SK-N-SH (cell line): Measurements from ENCODE around the gene GLS. TPM values are rescaled to one million over a fixed set of nuclear protein-coding genes. Genes with fewer than 3 reads are reported as not detected.
"Not testable (repeated sequence)": the region's sequence is repeated elsewhere in the genome, so short reads cannot be mapped to it uniquely, and the experiment has no call there.

Experiments
- CTCF ChIA-PET: fragments of 300-600, 350-600 bp; formaldehyde crosslinking; extraction: SDS; loops from one replicate; lab custom pipeline; 2021; lab: Yijun Ruan, JAX
- POLR2A ChIA-PET: fragments of 350-600 bp; sonication (Branson Sonifier 250); formaldehyde crosslinking; extraction: SDS; loops from one replicate; lab custom pipeline; 2020; ENCODE audit warnings: antibody characterized with exemption, inconsistent platforms; lab: Yijun Ruan, JAX
- DNase-seq: peaks from one replicate; pipeline ENCODE4 v3.0.0; 2012
- H2AFZ ChIP-seq: fragments of 200-600 bp; sonication (generic); 2 replicates; pipeline ENCODE4 v1.8.1; 2016; ENCODE audit warnings: antibody characterized with exemption, mild to moderate bottlenecking, low read depth
- H3F3A ChIP-seq: fragments of 200-600 bp; sonication (generic); replicated peaks from 2 replicates; pipeline ENCODE3; 2016; ENCODE audit warnings: antibody characterized with exemption, mild to moderate bottlenecking; ENCODE audit not compliant: insufficient read depth
- H3K27ac ChIP-seq, 2 experiments: fragments of 200-500 bp in 1 of 2; fragments of 200-600 bp in 1 of 2; sonication (Bioruptor generic) in 1 of 2; sonication (generic), shearing (Covaris generic) in 1 of 2; 2 replicates each; pipeline versions ENCODE4 v1.5.1 to v1.6.1; 2014 to 2016; ENCODE audit warnings: low read depth in 2 of 2, inconsistent platforms in 1 of 2, low read length in 1 of 2, mild to moderate bottlenecking in 1 of 2, mixed read lengths in 1 of 2
- H3K27me3 ChIP-seq: fragments of 200-600 bp; sonication (generic), shearing (Covaris generic); 2 replicates; pipeline ENCODE4 v1.6.1; 2016; ENCODE audit warnings: mixed run types; ENCODE audit not compliant: insufficient read depth
- H3K36me3 ChIP-seq, 2 experiments: fragments of 200-500 bp in 1 of 2; fragments of 200-600 bp in 1 of 2; sonication (Bioruptor generic) in 1 of 2; sonication (generic) in 1 of 2; replicated peaks in 1 of 2; 2 replicates each; pipeline versions ENCODE3 to v1.5.1; 2014 to 2016; ENCODE audit warnings: low read length in 1 of 2, mild to moderate bottlenecking in 1 of 2; ENCODE audit not compliant: insufficient read depth in 2 of 2, control insufficient read depth in 1 of 2
- H3K4me1 ChIP-seq, 2 experiments: fragments of 200-500 bp in 1 of 2; fragments of 200-600 bp in 1 of 2; sonication (Bioruptor generic) in 1 of 2; sonication (generic), shearing (Covaris generic) in 1 of 2; 2 replicates each; pipeline versions ENCODE4 v1.5.1 to v1.6.1; 2014 to 2016; ENCODE audit warnings: low read depth in 1 of 2, low read length in 1 of 2, mixed run types in 1 of 2; ENCODE audit not compliant: insufficient read depth in 2 of 2, control insufficient read depth in 1 of 2
- H3K4me2 ChIP-seq: fragments of 200-600 bp; sonication (generic), shearing (Covaris generic); 2 replicates; pipeline ENCODE4 v1.6.1; 2017; ENCODE audit warnings: mixed run types
- H3K4me3 ChIP-seq, 2 experiments: fragments of 200-500 bp in 1 of 2; fragments of 200-600 bp in 1 of 2; sonication (Bioruptor generic) in 1 of 2; sonication (generic), shearing (Covaris generic) in 1 of 2; 2 replicates each; pipeline versions ENCODE4 v1.5.1 to v1.8.1; 2014 to 2016; ENCODE audit warnings: low read depth in 2 of 2, inconsistent platforms in 1 of 2, low read length in 1 of 2, mild to moderate bottlenecking in 1 of 2, mixed read lengths in 1 of 2, moderate library complexity in 1 of 2
- H3K79me2 ChIP-seq: fragments of 200-600 bp; sonication (generic); 2 replicates; pipeline ENCODE4 v1.8.1; 2017; ENCODE audit warnings: mild to moderate bottlenecking; ENCODE audit not compliant: insufficient read depth
- H3K9ac ChIP-seq: fragments of 200-600 bp; sonication (generic); 2 replicates; pipeline ENCODE4 v1.6.1; 2017; ENCODE audit warnings: mixed run types
- H3K9me2 ChIP-seq: fragments of 200-600 bp; sonication (generic); 2 replicates; pipeline ENCODE4 v1.6.1; 2017; ENCODE audit warnings: mixed run types
- H3K9me3 ChIP-seq: fragments of 200-600 bp; sonication (generic); 2 replicates; pipeline ENCODE4 v1.6.1; 2017; ENCODE audit warnings: mixed run types, mild to moderate bottlenecking, moderate library complexity
- H4K20me1 ChIP-seq: fragments of 200-600 bp; sonication (generic); 2 replicates; pipeline ENCODE4 v1.6.1; 2017; ENCODE audit warnings: mild to moderate bottlenecking, mixed run types; ENCODE audit not compliant: insufficient read depth
- MEF2A ChIP-seq: IDR thresholded peaks from 2 replicates; pipeline ENCODE4 v1.4.0; 2012; ENCODE audit warnings: low read depth, borderline replicate concordance
- RFX5 ChIP-seq: IDR thresholded peaks from 2 replicates; pipeline ENCODE4 v1.6.1; 2012; ENCODE audit warnings: mild to moderate bottlenecking, improper control_type of control experiment, low read length
- TAF1 ChIP-seq: IDR thresholded peaks from 2 replicates; pipeline ENCODE4 v1.6.1; 2012; ENCODE audit warnings: low read depth, mild to moderate bottlenecking, low read length, moderate library complexity, borderline replicate concordance
- WGBS: methylation state at CpG from one replicate; pipeline ENCODE4 v1.1.6; 2017; ENCODE audit warnings: low lambda C conversion rate; 5-methylcytosine and 5-hydroxymethylcytosine counted together
- polyA plus RNA-seq, 3 experiments: library from polyadenylated mRNA; depleted of rRNA; stranded (reverse); fragments of >200 nt; gene quantifications; 2 replicates each; pipeline ENCODE4 v1.2.3, GENCODE V29; 2012
- TF ChIP-seq, protein P1 (sequence below): IDR thresholded peaks from 2 replicates; pipeline ENCODE4 v1.6.1; 2012; ENCODE audit warnings: mild to moderate bottlenecking, low read depth, low read length, moderate library complexity

The GLS gene
- polyA plus RNA-seq, 1 of the 3 experiments (the other 2 are of a cell fraction), result 37.2 TPM

DNA sequence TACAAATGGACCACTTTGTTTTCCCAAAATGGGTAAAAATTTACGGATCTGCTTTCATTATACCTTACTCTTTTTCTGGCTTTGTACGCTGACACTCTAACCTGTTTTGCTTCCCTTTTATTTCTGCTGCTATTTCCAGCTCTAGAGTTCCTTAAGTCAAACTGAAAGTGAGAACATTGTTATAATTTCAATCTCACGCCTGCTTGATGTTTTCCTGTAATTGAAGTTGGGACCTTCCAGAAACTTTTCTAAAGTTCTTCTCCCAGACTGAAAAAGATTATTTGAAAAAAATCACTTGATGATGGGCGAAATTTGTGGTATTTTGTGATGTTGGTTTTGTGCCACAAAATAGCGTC lies 1.8 kb downstream of the GLS start:
- Histone ChIP-seq H3K27me3 (no peaks in the 10 kb centered on the region), H3K9me3 (no peaks in the 10 kb centered on the region), H3K79me2 (peaks cover 68% of the 10 kb centered on the region), H2AFZ (no peak overlapping the region; the same call in 1 of the 2 replicates), H3K4me3 (peak overlapping the region; percentile 74 to 97), H3K4me2 (peak overlapping the region; percentile 82), H3F3A (peaks cover 29% of the 10 kb centered on the region), H3K27ac (peak overlapping the region; percentile 78 to 90), H3K9me2 (no peaks in the 10 kb centered on the region), H3K9ac (peak overlapping the region; percentile 80), H3K36me3 (peaks cover 20 to 26% of the 10 kb centered on the region in 2 experiments), H4K20me1 (peaks cover 57% of the 10 kb centered on the region), H3K4me1 (peaks cover 13 to 18% of the 10 kb centered on the region in 2 experiments; a peak in 3 of 4 replicates)
- ChIA-PET CTCF (interaction anchor here (0.8 to 1.3 kb wide), 5 partner anchors 17 to 132 kb away, joined by 3 to 5 read pairs (median 3); partner anchors contain the start of gene STAT1), POLR2A (interaction anchor here (0.9 to 1.5 kb wide), 3 partner anchors 17 to 138 kb away, joined by 3 to 5 read pairs (median 5); no protein-coding TSS in a partner anchor)
- DNase-seq, result no peak
- WGBS, result 15% methylated on average over 5 of the region's 5 CpGs
- TF ChIP-seq, protein P1, sequence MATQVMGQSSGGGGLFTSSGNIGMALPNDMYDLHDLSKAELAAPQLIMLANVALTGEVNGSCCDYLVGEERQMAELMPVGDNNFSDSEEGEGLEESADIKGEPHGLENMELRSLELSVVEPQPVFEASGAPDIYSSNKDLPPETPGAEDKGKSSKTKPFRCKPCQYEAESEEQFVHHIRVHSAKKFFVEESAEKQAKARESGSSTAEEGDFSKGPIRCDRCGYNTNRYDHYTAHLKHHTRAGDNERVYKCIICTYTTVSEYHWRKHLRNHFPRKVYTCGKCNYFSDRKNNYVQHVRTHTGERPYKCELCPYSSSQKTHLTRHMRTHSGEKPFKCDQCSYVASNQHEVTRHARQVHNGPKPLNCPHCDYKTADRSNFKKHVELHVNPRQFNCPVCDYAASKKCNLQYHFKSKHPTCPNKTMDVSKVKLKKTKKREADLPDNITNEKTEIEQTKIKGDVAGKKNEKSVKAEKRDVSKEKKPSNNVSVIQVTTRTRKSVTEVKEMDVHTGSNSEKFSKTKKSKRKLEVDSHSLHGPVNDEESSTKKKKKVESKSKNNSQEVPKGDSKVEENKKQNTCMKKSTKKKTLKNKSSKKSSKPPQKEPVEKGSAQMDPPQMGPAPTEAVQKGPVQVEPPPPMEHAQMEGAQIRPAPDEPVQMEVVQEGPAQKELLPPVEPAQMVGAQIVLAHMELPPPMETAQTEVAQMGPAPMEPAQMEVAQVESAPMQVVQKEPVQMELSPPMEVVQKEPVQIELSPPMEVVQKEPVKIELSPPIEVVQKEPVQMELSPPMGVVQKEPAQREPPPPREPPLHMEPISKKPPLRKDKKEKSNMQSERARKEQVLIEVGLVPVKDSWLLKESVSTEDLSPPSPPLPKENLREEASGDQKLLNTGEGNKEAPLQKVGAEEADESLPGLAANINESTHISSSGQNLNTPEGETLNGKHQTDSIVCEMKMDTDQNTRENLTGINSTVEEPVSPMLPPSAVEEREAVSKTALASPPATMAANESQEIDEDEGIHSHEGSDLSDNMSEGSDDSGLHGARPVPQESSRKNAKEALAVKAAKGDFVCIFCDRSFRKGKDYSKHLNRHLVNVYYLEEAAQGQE, result no peak
- peak; percentile 9; the same call in 1 of the 2 replicates for TF ChIP-seq TAF1

DNA sequence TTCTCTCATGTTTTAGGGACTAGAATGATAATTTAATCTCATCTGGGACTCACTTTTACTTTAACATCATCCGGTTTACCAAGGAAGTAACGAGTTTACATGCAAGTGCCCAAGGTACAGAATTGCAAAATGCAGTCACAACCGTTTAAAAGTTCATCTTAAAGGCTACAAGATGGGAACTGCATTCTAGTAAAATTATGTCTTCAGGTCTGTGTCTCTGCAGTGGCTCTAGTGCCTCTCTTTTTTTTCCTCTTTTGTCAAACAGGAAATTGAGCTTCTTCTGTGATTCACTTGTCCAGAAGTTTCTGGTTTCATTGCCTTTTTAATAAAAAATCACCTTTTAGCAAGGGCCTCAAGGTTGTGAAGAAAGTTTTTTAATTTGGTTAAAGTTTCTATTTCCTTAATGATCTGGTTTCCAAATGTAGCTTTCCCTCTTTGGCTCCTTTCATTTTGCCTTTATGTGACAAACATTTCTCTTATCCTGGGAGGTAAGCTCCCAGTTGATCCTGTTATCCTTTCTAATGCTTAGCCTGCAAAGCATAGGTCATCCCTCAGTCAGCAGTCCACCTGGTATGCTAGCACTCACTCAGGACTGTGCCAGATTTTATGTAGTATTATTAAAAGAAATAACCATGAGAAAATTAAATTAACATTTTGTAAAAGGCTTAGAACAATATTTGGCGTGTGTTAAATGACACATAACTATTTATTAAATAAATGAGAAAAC lies 2.4 kb downstream of the GLS start:
- H3K9ac ChIP-seq, result peak overlapping the region; percentile 80
- TF ChIP-seq RFX5, result no peak
- 0 out of 2 replicates have a peak, but pooled peaks have one; percentile 10 for TF ChIP-seq MEF2A
- no peaks in the 10 kb centered on the region for H3K9me2 ChIP-seq
- peak overlapping the region; percentile 78 to 90 for H3K27ac ChIP-seq
- peaks cover 26% of the 10 kb centered on the region in 2 experiments for H3K36me3 ChIP-seq
- H3K4me3 ChIP-seq, result peak overlapping the region; percentile 74 to 97
- H3K4me1 ChIP-seq, result peaks cover 13 to 18% of the 10 kb centered on the region in 2 experiments; a peak in 3 of 4 replicates
- peak overlapping the region; percentile 82 for H3K4me2 ChIP-seq
- peaks cover 28% of the 10 kb centered on the region for H3F3A ChIP-seq
- H3K27me3 ChIP-seq, result no peaks in the 10 kb centered on the region
- peaks cover 74% of the 10 kb centered on the region for H3K79me2 ChIP-seq
- H2AFZ ChIP-seq, result no peak overlapping the region; the same call in 1 of the 2 replicates
- CTCF ChIA-PET, result interaction anchor here (1.0 to 1.3 kb wide), 2 partner anchors 16 to 18 kb away, joined by 4 to 5 read pairs; no protein-coding TSS in a partner anchor
- DNase-seq, result no peak
- H3K9me3 ChIP-seq, result no peaks in the 10 kb centered on the region
- POLR2A ChIA-PET, result no interaction called here
- WGBS, result 32% methylated on average over 4 of the region's 4 CpGs
- H4K20me1 ChIP-seq, result peaks cover 63% of the 10 kb centered on the region

DNA sequence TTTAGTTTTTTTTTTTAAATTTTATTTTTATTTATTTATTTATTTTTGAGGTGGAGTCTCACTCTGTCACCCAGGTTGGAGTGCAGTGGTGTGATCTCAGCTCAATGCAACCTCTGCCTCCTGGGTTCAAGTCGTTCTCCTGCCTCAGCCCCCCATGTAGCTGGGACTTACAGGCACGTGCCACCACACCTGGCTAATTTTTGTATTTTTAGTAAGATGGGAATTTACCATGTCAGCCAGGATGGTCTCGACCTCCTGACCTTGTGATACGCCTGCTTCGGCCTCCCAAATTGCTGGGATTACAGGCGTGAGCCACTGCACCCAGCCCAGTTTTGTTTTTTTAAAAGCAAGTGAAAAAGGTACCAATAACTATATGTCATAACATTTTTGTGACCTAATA lies 5.2 kb downstream of the GLS start:
- H3K9ac ChIP-seq, H2AFZ ChIP-seq, POLR2A ChIA-PET, H3K9me3 ChIP-seq, DNase-seq, H3K27ac ChIP-seq, H3K27me3 ChIP-seq, H3K4me3 ChIP-seq, H3K9me2 ChIP-seq: not testable (repeated sequence)
- peaks cover 16 to 22% of the 10 kb centered on the region in 2 experiments; a peak in 3 of 4 replicates for H3K4me1 ChIP-seq
- peaks cover 89% of the 10 kb centered on the region for H4K20me1 ChIP-seq
- peaks cover 39 to 44% of the 10 kb centered on the region in 2 experiments for H3K36me3 ChIP-seq
- H3K79me2 ChIP-seq, result peaks cover 100% of the 10 kb centered on the region
- CTCF ChIA-PET, result interaction anchor here (1.4 kb wide), 1 partner anchor 98 kb away, joined by 3 read pairs; no protein-coding TSS in a partner anchor
- H3K4me2 ChIP-seq, result peak overlapping the region; percentile 31
- WGBS, result 92% methylated on average over 6 of the region's 6 CpGs
- peaks cover 13% of the 10 kb centered on the region for H3F3A ChIP-seq
